Measurements from ENCODE around the gene ESR1.

ESR1 gene

GRCh38 chr6:152147269-152147668 is 339.8 kb downstream of the ESR1 start:
- no peak for DNase-seq

GRCh38 chr6:152148412-152148811 is 340.9 kb downstream of the ESR1 start:
- no peak for DNase-seq

GRCh38 chr6:152150196-152150595 is 342.7 kb downstream of the ESR1 start:
- DNase-seq: no peak

- no peak for DNase-seq
Measured at GRCh38 chr6:152151920-152152319, 344.4 kb downstream of the ESR1 start.

GRCh38 chr6:152154559-152155356 is 347.3 kb downstream of the ESR1 start:
- no peak for DNase-seq

- DNase-seq: no peak
Measured at GRCh38 chr6:152155792-152156191, 348.3 kb downstream of the ESR1 start.

GRCh38 chr6:152160346-152160745 is 352.9 kb downstream of the ESR1 start:
- DNase-seq: no peak

GRCh38 chr6:152161501-152161900 is 354.0 kb downstream of the ESR1 start:
- no peak for DNase-seq

- DNase-seq: no peak
Measured at GRCh38 chr6:152164957-152165356, 357.5 kb downstream of the ESR1 start.

- no peak for DNase-seq
Measured at GRCh38 chr6:152166497-152166896, 359.0 kb downstream of the ESR1 start.

- DNase-seq: no peak
Measured at GRCh38 chr6:152166897-152167296, 359.4 kb downstream of the ESR1 start.

GRCh38 chr6:152167641-152168603 is 360.4 kb downstream of the ESR1 start:
- DNase-seq: no peak

- DNase-seq: no peak
Measured at GRCh38 chr6:152170313-152170701, 362.8 kb downstream of the ESR1 start.

- no peak for DNase-seq
Measured at GRCh38 chr6:152170702-152171667, 363.5 kb downstream of the ESR1 start.

- no peak for DNase-seq
Measured at GRCh38 chr6:152173321-152173720, 365.8 kb downstream of the ESR1 start.

GRCh38 chr6:152173957-152174356 is 366.5 kb downstream of the ESR1 start:
- no peak for DNase-seq

- DNase-seq: no peak
Measured at GRCh38 chr6:152176268-152176667, 368.8 kb downstream of the ESR1 start.
